BLaER1 treated with 17β-estradiol and CSF1 and Interleukin-3, amounts not matched to agents 10 nM and 100 nM (cell line): Measurements from ENCODE around the gene PDE1A.

Source experiments
- H3K27ac ChIP-seq, 11 experiments: shearing (Covaris generic); formaldehyde crosslinking; 2 replicates each; pipeline ENCODE4 v1.8.1; 2022
- H3K27me3 ChIP-seq, 11 experiments: shearing (Covaris generic); formaldehyde crosslinking; 2 replicates each; pipeline ENCODE4 v1.8.1; 2022
- H3K36me3 ChIP-seq, 11 experiments: shearing (Covaris generic); formaldehyde crosslinking; 2 replicates each; pipeline ENCODE4 v1.8.1; 2022
- H3K4me1 ChIP-seq, 10 experiments: shearing (Covaris generic); formaldehyde crosslinking; 2 replicates each; pipeline ENCODE4 v1.8.1; 2022
- H3K4me2 ChIP-seq, 11 experiments: shearing (Covaris generic); formaldehyde crosslinking; 2 replicates each; pipeline ENCODE4 v1.8.1; 2022
- H3K4me3 ChIP-seq, 10 experiments: shearing (Covaris generic); formaldehyde crosslinking; 2 replicates each; pipeline ENCODE4 v1.8.1; 2022
- H3K9ac ChIP-seq, 11 experiments: shearing (Covaris generic); formaldehyde crosslinking; 2 replicates each; pipeline ENCODE4 v1.8.1; 2022
- H3K9me3 ChIP-seq, 11 experiments: shearing (Covaris generic); formaldehyde crosslinking; replicated peaks in 1 of 11; 2 replicates each; pipeline ENCODE4 v1.8.1; 2022
- H4K20me1 ChIP-seq, 11 experiments: shearing (Covaris generic); formaldehyde crosslinking; 2 replicates each; pipeline ENCODE4 v1.8.1; 2022
- Cebpa-rat ChIP-seq, 11 experiments: shearing (Covaris generic); IDR thresholded peaks; 2 replicates each; pipeline ENCODE4 v1.8.1; 2022

Gene PDE1A

GRCh38 chr2:182163878-182164277 is 263.0 kb downstream of the PDE1A start:
- Histone ChIP-seq H3K27ac (no peak overlapping the region), H3K9me3 (no peaks in the 10 kb centered on the region), H3K4me2 (no peak overlapping the region), H3K9ac (no peak overlapping the region), H4K20me1 (no peaks in the 10 kb centered on the region), H3K4me3 (no peak overlapping the region), H3K27me3 (no peaks in the 10 kb centered on the region), H3K36me3 (no peaks in the 10 kb centered on the region), H3K4me1 (peaks cover 0 to 21% (median 5%) of the 10 kb centered on the region in 10 experiments; a peak in 10 of 20 replicates)
- TF ChIP-seq Cebpa-rat (IDR thresholded peaks at IDR 0.05), result no peak

DNA sequence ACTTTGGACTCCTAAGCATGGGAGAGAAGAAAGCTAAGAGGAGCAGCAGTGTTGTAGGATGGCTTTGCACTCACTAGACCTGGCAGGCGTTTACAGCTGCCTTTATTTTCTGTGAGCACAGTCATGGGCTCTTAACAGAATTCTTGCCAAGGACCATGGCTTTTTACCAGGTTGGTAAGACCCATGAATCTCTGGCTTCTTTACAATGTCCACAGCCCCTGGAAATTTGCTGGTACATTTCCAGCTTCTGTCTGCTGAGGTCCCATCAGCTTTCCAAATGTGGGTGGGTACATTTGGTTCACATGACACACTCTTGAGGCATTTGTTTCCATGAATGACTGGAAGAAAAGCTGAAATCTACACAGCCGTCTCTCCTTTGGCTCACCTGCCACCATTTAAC is 278.5 kb downstream of the PDE1A start:
- H3K4me3 ChIP-seq, result no peak overlapping the region
- H4K20me1 ChIP-seq, result no peaks in the 10 kb centered on the region
- no peaks in the 10 kb centered on the region for H3K4me1 ChIP-seq
- no peak overlapping the region for H3K9ac ChIP-seq
- H3K4me2 ChIP-seq, result no peak overlapping the region
- H3K27me3 ChIP-seq, result no peaks in the 10 kb centered on the region
- no peak for TF ChIP-seq Cebpa-rat (IDR thresholded peaks at IDR 0.05)
- no peaks in the 10 kb centered on the region for H3K36me3 ChIP-seq
- H3K9me3 ChIP-seq, result no peaks in the 10 kb centered on the region
- no peak overlapping the region for H3K27ac ChIP-seq

DNA sequence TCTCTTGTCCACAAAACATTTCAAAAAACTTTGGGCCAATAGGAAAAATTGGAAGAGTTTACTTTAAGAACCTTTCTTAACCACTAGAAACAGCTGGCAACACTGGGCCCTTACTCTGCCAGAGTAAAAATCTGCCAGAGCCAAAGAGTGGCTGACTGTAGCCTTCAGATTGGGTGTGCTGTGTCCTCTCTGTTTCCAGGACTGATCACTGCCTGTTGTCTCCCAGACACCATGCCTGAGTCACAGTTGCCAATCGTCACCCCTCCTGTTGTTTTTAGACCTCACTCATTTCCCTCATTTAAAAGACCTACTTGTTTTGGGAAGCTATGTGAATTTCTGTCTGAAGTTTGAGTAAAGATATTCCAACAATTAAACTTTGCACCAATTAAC is 282.1 kb downstream of the PDE1A start:
- Histone ChIP-seq H3K27ac (no peak overlapping the region), H3K9me3 (no peaks in the 10 kb centered on the region), H4K20me1 (no peaks in the 10 kb centered on the region)

GRCh38 chr2:182144041-182144775 is 282.6 kb downstream of the PDE1A start:
- Histone ChIP-seq H3K4me2 (no peak overlapping the region), H3K36me3 (no peaks in the 10 kb centered on the region), H3K9me3 (no peaks in the 10 kb centered on the region), H3K9ac (no peak overlapping the region), H3K27ac (no peak overlapping the region), H3K27me3 (no peaks in the 10 kb centered on the region), H3K4me3 (no peak overlapping the region), H3K4me1 (no peaks in the 10 kb centered on the region), H4K20me1 (no peaks in the 10 kb centered on the region)
- no peak for TF ChIP-seq Cebpa-rat (IDR thresholded peaks at IDR 0.05)

More for the DNA sequence above, 282.1 kb downstream of the PDE1A start:
- no peaks in the 10 kb centered on the region for H3K4me1 ChIP-seq
- no peak overlapping the region for H3K9ac ChIP-seq
- H3K4me3 ChIP-seq, result no peak overlapping the region
- no peak for TF ChIP-seq Cebpa-rat (IDR thresholded peaks at IDR 0.05)
- no peak overlapping the region for H3K4me2 ChIP-seq
- no peaks in the 10 kb centered on the region for H3K27me3 ChIP-seq
- H3K36me3 ChIP-seq, result no peaks in the 10 kb centered on the region

DNA sequence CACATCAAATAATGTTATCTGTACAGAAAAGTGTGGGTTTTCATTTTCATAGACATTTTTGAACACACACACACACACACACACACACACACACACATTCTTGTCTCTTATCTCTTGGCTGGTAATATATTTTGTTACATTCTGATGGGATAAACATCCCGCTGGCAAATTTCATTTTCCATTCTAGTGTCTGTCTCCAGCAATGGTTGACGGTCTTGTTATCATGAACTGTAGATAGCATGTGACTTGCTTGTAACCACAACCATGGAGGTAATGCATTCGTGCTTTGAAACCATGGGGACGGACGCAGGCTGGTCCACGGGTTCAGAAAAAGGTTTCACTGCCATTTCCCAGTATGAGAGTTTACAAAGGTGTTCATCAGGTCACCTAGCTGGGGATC is 284.8 kb downstream of the PDE1A start:
- Histone ChIP-seq H3K4me2 (no peak overlapping the region), H3K4me3 (no peak overlapping the region), H3K4me1 (no peaks in the 10 kb centered on the region), H3K36me3 (no peaks in the 10 kb centered on the region), H3K9me3 (no peaks in the 10 kb centered on the region), H4K20me1 (no peaks in the 10 kb centered on the region), H3K27me3 (no peaks in the 10 kb centered on the region), H3K9ac (no peak overlapping the region), H3K27ac (no peak overlapping the region)
- TF ChIP-seq Cebpa-rat (IDR thresholded peaks at IDR 0.05), result no peak

- H3K4me2 ChIP-seq, result no peak overlapping the region
- H3K9me3 ChIP-seq, result no peaks in the 10 kb centered on the region
- no peak overlapping the region for H3K9ac ChIP-seq
- H4K20me1 ChIP-seq, result no peaks in the 10 kb centered on the region; a peak in 1 of 22 replicates
- H3K4me3 ChIP-seq, result no peak overlapping the region
- no peaks in the 10 kb centered on the region for H3K27me3 ChIP-seq
- TF ChIP-seq Cebpa-rat (IDR thresholded peaks at IDR 0.05), result no peak
- peaks cover 0 to 9% (median 0%) of the 10 kb centered on the region in 10 experiments; a peak in 8 of 20 replicates for H3K4me1 ChIP-seq
- H3K27ac ChIP-seq, result no peak overlapping the region
- H3K36me3 ChIP-seq, result no peaks in the 10 kb centered on the region
These were observed 292.6 kb downstream of the PDE1A start for GRCh38 chr2:182134201-182134600.

GRCh38 chr2:182133195-182133891 is 293.5 kb downstream of the PDE1A start:
- Histone ChIP-seq H4K20me1 (no peaks in the 10 kb centered on the region; a peak in 1 of 22 replicates), H3K4me2 (no peak overlapping the region)

DNA sequence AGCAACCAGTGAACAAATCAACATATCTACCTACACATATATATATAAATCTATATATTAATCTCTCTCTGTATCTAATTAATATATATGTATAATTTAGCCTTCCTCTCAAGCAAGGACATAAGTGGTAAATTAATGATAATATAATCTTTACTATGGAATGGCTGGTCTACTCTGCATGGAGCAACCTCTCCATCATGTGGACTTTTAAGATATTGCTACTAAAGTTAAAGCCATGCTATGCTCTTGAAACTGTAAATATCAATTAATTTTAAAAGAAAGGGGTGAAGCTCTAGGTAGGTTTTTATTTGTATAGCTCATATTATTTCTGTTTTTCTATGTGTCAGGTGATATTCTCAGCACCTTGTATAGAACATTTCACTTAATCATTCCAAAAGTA is 294.2 kb downstream of the PDE1A start:
- Histone ChIP-seq H3K27me3 (no peaks in the 10 kb centered on the region), H3K4me2 (no peak overlapping the region), H3K4me1 (peaks cover 0 to 9% (median 0%) of the 10 kb centered on the region in 10 experiments; a peak in 8 of 20 replicates), H3K4me3 (no peak overlapping the region), H3K9me3 (no peaks in the 10 kb centered on the region), H3K9ac (no peak overlapping the region), H3K27ac (no peak overlapping the region), H4K20me1 (no peaks in the 10 kb centered on the region; a peak in 1 of 22 replicates), H3K36me3 (no peaks in the 10 kb centered on the region)
- no peak for TF ChIP-seq Cebpa-rat (IDR thresholded peaks at IDR 0.05)

More at GRCh38 chr2:182133195-182133891, 293.5 kb downstream of the PDE1A start:
- peaks cover 0 to 9% (median 0%) of the 10 kb centered on the region in 10 experiments; a peak in 8 of 20 replicates for H3K4me1 ChIP-seq
- H3K9me3 ChIP-seq, result no peaks in the 10 kb centered on the region
- no peak overlapping the region for H3K27ac ChIP-seq
- no peak overlapping the region for H3K9ac ChIP-seq
- no peak for TF ChIP-seq Cebpa-rat (IDR thresholded peaks at IDR 0.05)
- no peak overlapping the region for H3K4me3 ChIP-seq
- H3K27me3 ChIP-seq, result no peaks in the 10 kb centered on the region
- no peaks in the 10 kb centered on the region for H3K36me3 ChIP-seq

DNA sequence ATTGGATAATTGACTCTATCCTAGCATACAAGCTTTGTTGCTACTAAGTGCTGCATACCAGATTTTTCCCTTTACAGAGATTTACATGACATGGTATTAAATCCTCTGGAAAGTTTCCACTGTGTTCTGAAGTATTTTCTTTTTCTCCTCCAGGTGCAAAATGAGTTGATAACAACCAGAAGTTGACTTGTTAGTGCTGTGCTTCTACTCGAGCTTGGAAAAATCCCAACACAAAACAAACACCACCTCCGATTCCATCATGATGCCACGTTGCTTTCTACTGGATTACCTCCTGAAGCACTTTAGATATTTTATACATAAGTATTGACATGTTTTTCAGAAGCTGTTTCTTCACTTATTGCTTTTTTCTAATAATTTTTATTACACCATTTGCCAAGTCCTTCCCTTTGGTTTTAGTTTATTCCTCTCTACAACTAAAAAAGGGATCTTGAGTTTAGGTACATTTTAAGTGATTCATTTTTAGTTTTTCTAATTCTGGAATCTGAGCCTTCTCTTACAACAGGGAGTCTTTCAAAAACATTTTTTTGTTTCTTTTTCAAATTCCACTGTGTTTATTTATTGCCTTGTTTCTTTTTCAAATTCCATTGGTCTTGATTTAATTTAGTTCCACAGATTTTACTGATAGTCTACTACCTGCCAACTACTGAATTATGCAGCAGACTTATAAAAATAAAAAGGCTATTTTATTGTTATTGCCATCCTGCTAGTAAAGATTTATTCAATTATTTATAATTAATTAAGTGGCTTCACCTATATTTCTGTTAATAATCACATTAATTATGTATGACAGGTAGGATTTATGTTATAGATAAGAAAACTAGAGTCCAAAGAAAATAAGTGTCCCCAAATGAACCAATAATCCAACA is 297.8 kb downstream of the PDE1A start:
- no peak overlapping the region for H3K27ac ChIP-seq
- no peak overlapping the region for H3K4me2 ChIP-seq
- TF ChIP-seq Cebpa-rat (IDR thresholded peaks at IDR 0.05), result no peak
- no peaks in the 10 kb centered on the region for H3K27me3 ChIP-seq
- H3K36me3 ChIP-seq, result no peaks in the 10 kb centered on the region
- H3K4me3 ChIP-seq, result no peak overlapping the region
- H4K20me1 ChIP-seq, result no peaks in the 10 kb centered on the region; a peak in 1 of 22 replicates
- 0 out of 22 replicates have a peak, but pooled peaks cover 0 to 4% (median 0%) of the 10 kb centered on the region in 11 experiments for H3K9me3 ChIP-seq
- H3K9ac ChIP-seq, result no peak overlapping the region
- peaks cover 0 to 9% (median 0%) of the 10 kb centered on the region in 10 experiments; a peak in 8 of 20 replicates for H3K4me1 ChIP-seq
